GM12891 (cell line): ENCODE data around the gene PHLDB3.

ENCODE experiments used
- PAX5 ChIP-seq: IDR thresholded peaks from 2 replicates; pipeline ENCODE4 v1.6.1; 2011; ENCODE audit warnings: low read length, moderate library complexity, mild to moderate bottlenecking; ENCODE audit not compliant: insufficient read depth, severe bottlenecking
- POLR2A ChIP-seq: IDR thresholded peaks from 2 replicates; pipeline ENCODE4 v1.6.1; 2011; ENCODE audit warnings: low read depth, low read length, control low read depth
- POLR2AphosphoS5 ChIP-seq: IDR thresholded peaks from 2 replicates; pipeline ENCODE4 v1.6.1; 2011; ENCODE audit warnings: low read depth, low read length, control low read depth
- SPI1 ChIP-seq: IDR thresholded peaks from 2 replicates; pipeline ENCODE4 v1.6.1; 2011; ENCODE audit warnings: low read depth, low read length, control low read depth
- TAF1 ChIP-seq: IDR thresholded peaks from 2 replicates; pipeline ENCODE4 v1.6.1; 2011; ENCODE audit warnings: low read depth, low read length, control low read depth

DNA sequence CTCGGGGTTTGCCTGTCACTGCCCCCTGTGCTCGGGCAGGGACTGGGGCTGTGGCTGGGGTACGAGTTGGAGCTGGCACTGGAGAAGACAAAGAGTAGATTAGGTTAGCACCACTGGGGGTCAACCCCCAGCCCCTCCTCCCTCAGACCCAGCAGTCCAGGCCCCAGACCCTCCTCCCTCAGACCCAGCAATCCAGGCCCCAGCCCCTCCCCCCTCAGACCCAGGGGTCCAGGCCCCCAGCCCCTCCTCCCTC, 47.6 kb upstream of the PHLDB3 start:
- TF ChIP-seq POLR2AphosphoS5 (no peak), POLR2A (no peak), TAF1 (no peak), PAX5 (no peak), SPI1 (no peak)
